ENCODE results near the gene SMOC2. TPM values are rescaled to one million over a fixed set of nuclear protein-coding genes. Genes with fewer than 3 reads are reported as not detected.

Gene SMOC2
- polyA plus RNA-seq, 4 donors = 18.9 to 38.2 (median 27.1) TPM

DNA sequence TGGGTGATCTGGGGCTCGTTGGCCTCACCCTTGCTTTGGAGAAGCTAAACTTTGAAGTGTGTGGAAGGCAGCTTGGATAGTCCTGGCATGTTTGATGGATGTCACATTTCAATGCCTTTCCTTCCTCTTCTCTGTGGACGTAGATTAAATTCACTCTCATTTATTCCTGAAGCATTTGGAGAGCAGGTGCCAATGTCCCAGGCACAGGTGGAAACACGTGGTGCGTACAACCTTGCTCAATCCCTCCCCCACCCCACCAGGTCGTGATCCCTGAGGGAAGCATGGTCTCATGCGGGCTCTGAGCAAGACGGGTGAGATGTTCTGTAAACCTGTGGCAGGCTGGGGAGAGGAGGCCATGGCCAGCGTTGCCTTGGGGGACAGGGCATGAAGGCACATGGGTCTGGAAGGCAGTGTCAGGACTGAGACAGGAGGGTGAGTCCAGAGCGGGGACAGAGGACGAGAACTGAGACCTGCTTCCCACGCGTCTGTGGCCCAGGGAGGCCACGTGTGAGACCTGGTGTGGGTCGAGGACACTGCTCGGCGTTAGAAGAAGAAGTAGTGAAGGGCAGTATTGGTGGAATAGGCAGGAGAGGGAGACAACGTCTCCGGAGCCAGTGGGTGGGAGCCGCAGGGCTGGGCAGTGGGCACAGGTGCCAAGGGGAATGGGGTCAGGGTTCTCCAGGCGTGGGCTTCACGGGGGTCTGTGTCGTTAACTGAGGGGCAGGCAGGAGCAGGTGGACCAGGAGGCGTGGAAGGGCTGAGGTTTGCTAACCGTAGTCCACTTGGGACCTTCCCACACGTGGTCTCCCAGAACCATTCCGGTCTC lies 34.4 kb downstream of the SMOC2 start:
- no peak for DNase-seq (ENCODE audit: low read depth in 4 of 4, low spot score in 2 of 4)

DNA sequence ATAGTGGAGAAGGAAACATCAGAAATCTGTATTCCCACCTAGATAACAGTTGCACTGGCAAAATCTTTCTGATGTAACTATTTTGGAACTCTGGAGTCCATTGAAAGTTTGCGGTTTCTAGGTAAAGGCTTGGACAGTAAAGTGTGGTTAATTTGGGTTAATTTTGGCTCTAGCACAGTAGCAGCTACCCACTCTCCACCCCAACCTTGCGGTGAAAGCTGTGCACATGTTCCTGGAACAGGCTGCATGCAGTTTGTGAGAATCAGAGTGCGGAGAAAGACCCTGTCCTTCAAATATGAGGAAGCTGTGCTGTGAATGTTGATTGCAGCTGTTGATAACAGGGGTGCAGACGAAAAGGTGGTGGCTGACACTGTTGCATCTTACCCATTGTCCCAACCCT lies 38.4 kb downstream of the SMOC2 start:
- no peak for DNase-seq (ENCODE audit: low read depth in 4 of 4, low spot score in 2 of 4)

DNA sequence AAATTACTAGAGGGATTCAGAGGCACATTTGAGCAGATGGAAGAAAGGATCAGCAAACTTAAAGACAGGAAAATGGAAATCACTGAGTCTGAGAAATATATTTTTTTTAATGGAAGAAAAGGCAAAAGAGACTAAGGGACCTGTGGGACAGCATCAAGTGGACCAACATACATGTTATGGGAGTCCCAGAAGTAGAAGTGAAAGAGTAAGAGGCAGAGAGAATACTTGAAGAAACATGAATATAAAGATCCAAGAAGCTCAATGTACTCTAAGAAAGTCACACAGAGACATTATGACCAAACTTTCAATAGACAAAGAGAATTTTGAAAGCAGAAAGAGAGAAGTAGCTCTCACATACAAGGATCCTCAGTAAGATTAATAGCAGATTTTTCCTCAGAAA lies 39.5 kb downstream of the SMOC2 start:
- DNase-seq (ENCODE audit: low read depth in 4 of 4, low spot score in 2 of 4) = no peak

DNA sequence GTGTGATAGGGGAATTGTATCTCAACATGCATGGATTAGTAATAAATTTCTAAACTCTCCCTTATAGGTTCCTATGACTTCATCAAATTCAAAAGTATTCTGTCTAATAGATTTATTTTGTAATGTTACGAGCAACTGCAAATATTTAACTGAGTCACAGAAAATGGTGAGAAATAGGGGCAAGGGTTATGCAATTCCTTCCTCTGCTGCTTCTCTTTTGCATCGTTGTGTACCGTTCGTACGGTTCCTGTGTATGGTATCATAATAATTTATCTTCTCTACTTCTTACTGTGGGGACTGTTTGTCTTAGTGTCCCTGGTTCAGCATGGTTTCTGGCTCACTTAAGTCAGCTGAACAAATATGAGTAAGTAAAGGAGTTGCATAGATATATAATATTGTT lies 44.8 kb downstream of the SMOC2 start:
- DNase-seq (ENCODE audit: low read depth in 4 of 4, low spot score in 2 of 4) = no peak

DNA sequence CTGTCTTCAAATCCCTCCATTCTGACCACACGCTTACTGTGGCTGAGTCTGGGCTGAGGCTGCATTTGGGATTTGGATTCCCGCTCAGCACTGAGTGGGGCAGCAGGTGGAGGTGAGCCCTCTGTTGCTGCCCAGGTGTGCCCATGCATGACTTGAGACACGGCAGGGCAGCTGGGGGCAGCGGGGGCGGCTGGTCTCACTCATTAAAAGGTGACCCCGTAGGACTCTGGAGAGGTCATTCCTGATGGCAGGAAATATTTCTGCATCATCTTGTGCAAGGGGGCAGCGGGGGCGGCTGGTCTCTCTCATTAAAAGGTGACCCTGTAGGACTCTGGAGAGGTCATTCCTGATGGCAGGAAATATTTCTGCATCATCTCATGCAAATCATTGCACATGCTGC lies 49.8 kb downstream of the SMOC2 start:
- no peak for DNase-seq (ENCODE audit: low read depth in 4 of 4, low spot score in 2 of 4)

DNA sequence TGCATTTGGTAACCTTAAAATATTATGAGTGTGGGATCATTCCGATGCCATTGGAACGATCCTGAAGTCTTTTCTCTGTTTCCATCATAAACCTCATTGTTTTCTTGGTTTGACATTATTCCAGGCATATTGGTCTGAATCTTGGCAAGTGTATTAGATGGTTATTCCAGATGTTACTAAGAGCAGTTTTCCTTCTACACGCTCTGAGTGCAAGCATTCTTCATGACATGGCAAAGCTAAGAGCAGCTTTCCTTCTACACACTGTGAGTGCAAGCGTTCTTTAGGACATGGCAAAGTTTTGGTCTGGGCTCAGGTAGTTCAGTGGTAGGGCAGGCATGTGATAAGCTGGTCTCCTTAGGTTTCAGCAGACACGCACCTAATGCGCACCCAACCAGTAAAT lies 53.0 kb downstream of the SMOC2 start:
- DNase-seq (ENCODE audit: low read depth in 4 of 4, low spot score in 2 of 4) = no peak

DNA sequence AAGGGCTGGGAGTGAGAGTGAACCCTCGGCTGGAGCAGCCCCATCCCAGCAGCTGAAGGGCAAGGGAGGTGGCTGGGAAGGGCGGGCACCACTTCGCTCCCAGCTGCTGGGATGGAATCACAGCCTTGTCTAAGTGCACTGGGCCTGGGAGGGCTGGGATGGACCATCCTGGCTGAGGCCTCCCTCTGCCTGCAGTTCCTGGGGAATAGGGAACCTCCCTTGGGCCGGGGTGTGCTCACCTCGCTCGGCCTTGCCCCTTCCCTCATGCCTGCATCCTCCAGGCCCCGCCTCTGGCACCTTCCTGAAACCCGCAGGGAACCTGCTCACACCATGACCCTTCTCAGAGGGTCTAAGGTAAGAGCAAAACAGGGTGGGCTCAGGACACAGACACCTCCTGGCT lies 53.7 kb downstream of the SMOC2 start:
- DNase-seq (ENCODE audit: low read depth in 4 of 4, low spot score in 2 of 4) = no peak

DNA sequence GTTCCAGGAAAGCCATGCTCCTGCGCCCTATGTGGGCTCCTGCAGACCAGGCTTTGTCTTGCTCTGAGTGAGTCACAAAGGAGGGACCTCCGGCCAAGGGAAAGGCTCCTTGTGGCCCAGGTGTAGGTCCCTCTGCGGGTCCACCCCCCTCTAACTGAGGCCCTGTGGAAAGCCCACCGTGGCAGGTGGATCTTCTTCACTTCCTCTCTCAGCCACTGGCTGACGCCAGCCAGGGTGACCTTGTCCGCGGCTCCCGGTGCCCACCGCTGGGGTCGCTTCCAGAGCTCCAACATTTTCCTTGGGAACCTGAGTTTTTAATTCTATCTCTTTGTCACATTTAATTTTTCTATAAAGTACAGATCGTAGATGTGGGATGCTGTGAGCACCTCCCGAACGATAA lies 54.1 kb downstream of the SMOC2 start:
- no peak for DNase-seq (ENCODE audit: low read depth in 4 of 4, low spot score in 2 of 4)

DNA sequence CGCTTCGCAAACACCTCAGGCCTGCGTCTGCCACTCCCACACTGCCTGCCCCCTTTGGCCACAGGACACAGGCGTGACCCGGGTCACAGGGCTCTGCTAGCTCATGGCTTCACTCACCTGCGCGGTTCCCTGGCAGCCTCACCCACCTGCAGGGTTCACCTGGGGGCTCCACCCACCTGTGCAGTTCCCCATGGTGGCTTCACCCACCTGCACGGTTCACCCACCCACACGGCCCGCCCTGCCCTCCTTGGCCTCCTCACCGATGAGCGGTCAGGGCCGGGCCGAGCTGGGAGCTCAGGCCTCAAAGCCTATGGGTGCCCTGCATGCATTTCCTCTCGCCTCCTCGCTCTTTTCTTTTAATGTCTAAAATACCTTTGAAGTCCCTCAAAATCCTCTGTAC lies 54.7 kb downstream of the SMOC2 start:
- DNase-seq (ENCODE audit: low read depth in 4 of 4, low spot score in 2 of 4) = no peak

DNA sequence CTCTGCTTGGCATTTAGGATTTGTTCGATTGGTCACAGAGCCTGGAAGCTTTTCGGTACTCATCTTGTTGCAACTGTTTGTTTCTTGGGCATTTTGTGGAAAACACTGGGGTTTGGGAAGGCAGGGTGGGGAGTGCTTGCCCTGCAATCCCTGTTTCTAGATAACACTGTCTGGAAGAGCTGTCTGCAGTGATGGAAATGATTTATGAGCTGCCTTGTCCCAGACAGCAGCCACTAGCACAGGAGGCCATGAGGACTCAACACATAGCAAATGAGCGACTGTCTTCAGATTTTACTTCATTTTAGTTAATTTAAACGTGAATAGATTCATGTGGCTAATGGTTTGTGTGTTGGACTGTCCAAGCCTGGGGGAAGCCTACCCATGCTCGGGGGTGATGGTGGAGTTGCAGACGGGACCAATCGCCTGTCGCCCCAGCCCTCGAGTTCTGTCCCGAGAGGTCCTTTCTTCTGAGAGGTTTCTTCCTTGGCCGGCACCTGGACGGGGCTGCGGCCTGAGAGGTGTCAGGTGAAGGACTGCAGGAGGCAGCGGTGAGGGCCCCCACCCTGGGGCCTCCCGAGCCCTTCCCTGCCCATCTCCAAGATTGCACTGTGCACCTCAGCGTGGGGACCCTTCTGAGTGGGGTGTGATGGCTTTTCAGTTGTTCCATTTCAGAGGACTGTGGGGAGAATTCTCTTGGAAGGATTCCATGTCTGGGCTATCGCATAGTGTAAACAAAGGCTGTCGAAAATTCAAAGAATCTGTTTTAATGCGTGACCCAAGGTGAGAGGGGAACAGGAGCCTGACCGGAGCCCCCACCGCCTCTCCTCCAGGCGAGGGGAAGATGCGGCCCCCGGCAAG lies 55.4 kb downstream of the SMOC2 start:
- no peak for DNase-seq (ENCODE audit: low read depth in 4 of 4, low spot score in 2 of 4)

DNA sequence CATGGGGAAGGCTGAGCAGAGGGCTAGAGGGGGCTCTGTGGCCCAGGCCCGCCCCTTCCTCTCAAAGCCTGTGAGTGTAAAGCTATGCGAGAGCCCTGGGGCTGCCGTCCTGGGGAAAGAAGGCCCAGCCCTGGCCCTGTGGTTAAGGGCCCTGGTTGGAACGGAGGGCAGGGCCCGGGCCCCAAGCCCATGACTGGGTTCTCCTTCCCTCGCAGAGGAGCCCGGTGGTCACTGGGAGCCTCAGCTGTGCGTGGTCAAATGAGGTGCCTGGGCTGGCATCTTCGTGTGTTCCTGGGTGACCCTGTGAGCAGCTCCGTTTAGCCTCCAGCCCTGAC lies 56.0 kb downstream of the SMOC2 start:
- no peak for DNase-seq (ENCODE audit: low read depth in 4 of 4, low spot score in 2 of 4)

DNA sequence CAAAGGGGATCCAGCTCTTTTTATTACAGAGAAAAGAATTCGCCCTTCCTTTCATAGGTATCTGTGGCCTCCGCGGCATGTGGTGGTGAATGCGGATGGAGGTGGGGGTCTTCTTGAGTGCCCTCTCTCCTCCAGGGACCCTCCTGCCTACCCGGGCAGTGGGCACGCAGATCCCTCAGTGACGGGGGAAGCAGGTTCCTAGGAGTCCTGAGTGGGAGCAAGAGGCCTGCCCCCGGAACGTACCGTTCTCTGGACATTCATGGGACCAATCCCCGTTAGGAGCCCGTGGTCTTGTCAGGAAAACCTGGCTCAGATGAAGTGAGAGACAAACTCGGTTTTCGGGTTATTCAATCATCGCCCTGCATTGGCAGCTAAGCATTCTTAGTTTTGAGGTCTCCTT lies 56.4 kb downstream of the SMOC2 start:
- no peak for DNase-seq (ENCODE audit: low read depth in 4 of 4, low spot score in 2 of 4)

DNA sequence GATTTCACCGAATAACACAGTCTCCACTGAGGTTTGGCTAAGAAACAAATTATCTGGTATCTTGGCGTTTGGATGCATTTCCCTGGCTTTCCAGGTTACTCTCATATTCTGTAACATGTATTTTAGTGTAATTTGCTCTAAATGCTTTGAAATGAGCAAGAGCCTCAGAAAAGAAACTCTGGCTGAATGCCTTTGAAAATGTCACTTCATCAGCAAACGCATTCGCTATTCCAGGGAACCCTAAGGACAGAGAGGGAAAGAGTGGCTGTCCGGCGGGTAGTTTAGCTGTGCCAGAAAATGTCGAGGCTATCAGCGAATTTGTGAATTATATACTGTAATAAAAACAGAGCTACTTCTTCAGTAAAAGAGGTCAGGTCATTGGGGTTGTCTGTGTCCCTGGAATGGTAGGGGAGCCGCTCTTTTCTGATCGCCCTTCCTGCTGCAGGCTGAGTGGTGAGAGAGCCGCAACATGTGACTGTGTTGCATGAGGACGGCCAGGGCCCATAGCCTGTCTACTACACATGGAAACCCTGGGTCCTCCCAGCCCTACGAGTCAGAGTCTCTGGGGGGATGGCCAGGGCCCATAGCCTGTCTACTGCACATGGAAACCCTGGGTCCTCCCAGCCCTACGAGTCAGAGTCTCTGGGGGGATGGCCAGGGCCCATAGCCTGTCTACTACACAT lies 57.3 kb downstream of the SMOC2 start:
- DNase-seq (ENCODE audit: low read depth in 4 of 4, low spot score in 2 of 4) = no peak

DNA sequence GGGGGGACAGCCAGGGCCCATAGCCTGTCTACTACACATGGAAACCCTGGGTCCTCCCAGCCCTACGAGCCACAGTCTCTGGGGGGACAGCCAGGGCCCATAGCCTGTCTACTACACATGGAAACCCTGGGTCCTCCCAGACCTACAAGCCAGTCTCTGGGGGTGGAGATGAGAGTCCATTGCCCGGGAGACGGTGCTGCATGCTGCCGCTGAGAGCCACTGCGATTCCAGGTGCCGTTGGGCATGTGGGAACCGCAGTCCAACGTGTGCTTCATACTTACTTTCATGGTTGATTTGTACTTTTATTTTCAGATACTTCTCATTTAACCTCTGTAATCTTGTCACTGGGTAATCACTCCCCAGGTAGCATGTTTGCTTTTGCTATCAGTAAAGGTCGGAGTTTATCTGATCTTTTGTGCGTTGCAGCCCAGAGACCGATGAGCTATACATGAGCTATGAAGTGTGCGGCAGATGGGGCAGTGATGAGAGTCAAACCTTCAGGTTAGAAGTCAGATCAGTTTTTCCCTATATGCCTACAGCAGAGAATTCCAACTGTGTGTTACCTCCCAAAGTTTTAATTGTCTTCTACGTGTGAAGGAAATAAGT lies 58.2 kb downstream of the SMOC2 start:
- DNase-seq (ENCODE audit: low read depth in 4 of 4, low spot score in 2 of 4) = no peak

DNA sequence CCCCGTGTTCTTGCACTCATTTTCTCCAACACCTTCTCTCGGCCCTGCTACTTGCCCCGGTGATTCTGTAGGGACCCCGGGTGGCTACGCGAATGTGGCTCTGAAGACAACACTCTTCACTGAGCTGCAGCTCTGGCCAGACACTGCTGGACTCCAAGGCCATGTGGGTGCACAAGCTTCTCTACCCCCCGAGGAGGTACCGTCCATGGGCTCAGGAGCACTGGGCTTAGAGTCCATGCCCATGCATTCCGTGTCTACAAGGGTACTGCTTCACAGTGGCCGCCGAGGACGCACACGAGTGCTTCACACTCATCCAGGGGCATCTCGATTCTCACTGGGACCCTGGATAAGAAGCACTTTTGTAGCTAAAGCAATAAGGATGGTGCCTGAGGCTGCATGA lies 59.5 kb downstream of the SMOC2 start:
- no peak for DNase-seq (ENCODE audit: low read depth in 4 of 4, low spot score in 2 of 4)

DNA sequence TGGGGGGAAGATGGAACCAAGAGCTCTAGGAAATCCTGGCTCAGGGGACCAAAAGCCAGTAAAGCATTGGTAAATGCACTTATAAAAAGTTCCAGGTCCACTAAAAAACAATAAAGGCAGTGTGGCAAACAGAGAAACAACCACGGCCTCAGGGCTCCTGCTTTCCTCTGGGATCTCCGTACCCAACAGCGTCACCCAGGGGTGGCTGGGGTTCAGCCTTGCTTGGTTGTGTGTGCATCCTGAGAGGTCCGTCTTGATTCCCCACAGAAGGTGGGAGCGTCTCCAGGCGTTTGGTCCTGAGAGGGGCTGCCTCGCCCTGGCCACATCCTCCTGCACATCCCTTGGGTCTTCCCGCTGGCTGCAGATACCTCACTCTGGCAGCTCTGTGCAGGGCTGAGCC lies 60.6 kb downstream of the SMOC2 start:
- no peak for DNase-seq (ENCODE audit: low read depth in 4 of 4, low spot score in 2 of 4)

DNA sequence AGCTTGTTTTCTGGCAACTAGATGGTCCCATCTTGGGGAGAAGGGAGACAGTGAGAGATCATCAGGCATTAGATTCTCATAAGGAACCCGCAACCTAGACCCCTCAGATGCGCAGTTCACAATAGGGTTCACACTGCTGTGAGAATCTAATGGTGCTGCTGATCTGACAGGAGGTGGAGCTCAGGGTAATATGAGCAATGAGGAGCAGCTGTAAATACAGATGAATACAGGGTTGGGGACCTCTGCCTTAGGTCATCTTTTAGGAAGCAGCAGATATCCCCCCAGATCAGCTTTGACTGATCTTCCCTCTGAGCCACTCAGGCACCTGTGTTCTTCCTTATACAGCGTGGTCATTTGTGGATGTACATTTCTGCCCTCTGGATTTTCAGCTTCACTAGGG lies 63.4 kb downstream of the SMOC2 start:
- no peak for DNase-seq (ENCODE audit: low read depth in 4 of 4, low spot score in 2 of 4)

DNA sequence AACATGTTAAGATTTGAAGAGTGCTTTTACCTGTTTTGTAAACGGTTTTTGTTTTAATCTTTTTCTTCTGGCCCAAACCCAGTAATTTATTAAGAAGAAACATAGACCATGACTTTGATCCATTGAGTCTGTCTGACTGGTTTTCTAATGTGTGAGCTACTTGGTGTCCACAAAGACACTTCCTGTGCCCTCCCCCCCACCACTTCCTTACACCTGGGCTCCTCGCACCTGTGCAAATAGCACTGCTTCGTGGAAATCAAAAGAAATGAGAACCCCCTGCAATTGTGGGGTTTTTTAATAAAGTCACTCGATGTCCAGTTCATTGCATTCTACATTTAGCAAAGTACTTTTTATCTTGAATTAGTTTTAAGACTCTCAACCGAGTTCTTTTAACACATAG lies 65.5 kb downstream of the SMOC2 start:
- DNase-seq (ENCODE audit: low read depth in 4 of 4, low spot score in 2 of 4) = no peak

DNA sequence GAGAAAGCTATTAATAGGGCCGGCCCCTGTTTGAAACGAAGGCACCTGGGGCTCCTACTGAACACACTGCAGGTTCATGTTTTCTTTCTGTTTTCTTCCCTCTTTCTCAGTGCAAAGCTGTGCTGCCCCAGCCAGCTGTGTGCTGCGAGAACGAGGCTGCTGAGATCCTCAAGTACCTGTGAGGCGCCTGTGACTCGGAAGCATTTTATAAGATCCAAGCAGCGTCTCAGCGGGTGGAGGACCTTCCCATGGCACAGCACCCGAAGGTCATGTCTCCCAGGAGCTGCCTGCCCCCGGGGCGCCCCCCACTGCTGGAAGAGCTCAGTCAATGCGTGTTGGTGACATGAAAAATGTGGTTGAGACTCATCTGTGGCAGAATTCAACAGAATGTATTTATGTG lies 66.3 kb downstream of the SMOC2 start:
- no peak for DNase-seq (ENCODE audit: low read depth in 4 of 4, low spot score in 2 of 4)

DNA sequence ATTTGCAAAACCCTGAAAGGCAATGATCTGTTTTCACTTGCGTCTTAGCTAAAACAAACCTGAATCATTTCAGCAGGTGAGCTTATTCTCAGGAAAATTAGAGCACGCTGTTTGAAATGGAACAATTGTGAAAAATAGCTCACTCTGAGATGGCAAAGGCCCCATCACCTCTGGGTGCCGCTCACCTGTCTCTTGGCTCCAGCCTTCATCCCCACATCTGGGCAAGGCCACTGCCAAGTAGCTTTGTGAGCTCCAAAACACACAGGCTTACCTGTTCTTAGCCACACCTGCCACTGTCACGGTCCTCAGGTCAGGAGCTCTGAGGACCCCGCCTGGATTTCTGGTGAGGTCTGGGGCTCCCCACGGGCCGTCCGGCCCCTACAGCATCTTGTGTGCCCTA lies 66.7 kb downstream of the SMOC2 start:
- no peak for DNase-seq (ENCODE audit: low read depth in 4 of 4, low spot score in 2 of 4)

DNA sequence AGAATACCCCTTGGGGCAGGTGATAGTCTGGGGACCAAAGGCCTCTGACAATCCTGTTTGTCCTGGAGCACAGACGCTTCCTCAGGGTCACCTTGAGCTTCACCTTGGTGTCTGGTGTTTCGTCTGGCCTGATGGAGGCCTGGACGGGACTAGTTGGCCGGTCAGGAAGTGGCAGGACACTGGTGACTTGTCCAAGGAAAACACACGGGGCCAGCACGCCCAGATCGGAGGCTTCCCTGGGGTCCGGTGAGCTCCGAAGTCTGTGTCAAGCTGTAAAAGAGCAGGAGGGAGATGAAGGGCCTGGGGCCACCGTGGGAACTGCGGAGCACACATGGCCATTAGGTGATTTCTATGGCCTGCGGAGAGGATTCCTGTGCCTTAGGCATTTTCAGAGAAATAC lies 67.9 kb downstream of the SMOC2 start:
- DNase-seq (ENCODE audit: low read depth in 4 of 4, low spot score in 2 of 4) = no peak

Measured in left renal cortex interstitium (tissue), 4 donors.